Retinal pigment epithelial cell (primary cell): ENCODE measurements around the gene AFF3.
"Not testable (repeated sequence)": the region's sequence is repeated elsewhere in the genome, so short reads cannot be mapped to it uniquely, and the experiment has no call there.

ENCODE experiments used
- DNase-seq: peaks from one replicate; pipeline ENCODE4 v3.0.0-alpha.2; 2010; ENCODE audit warnings: low read depth
- H3K4me3 ChIP-seq: 2 replicates; pipeline ENCODE4 v1.5.1; 2011; ENCODE audit warnings: mild to moderate bottlenecking, low read length, control low read depth, moderate library complexity
- CTCF ChIP-seq: conservative IDR thresholded peaks from 2 replicates; pipeline ENCODE4 v1.5.1; 2011; ENCODE audit warnings: low read depth, low read length, control low read depth, inconsistent platforms

The AFF3 gene

GRCh38 chr2:99672766-99673350 is 469.5 kb downstream of the AFF3 start:
- no peak for DNase-seq
- no peak overlapping the region for H3K4me3 ChIP-seq
- TF ChIP-seq CTCF: no peak

- no peak for TF ChIP-seq CTCF
- DNase-seq: no peak
- no peak overlapping the region for H3K4me3 ChIP-seq
Observed at GRCh38 chr2:99670768-99671734, 471.3 kb downstream of the AFF3 start.

GRCh38 chr2:99666256-99666655 is 476.1 kb downstream of the AFF3 start:
- no peak for TF ChIP-seq CTCF
- no peak for DNase-seq

GRCh38 chr2:99663641-99664040 is 478.7 kb downstream of the AFF3 start:
- no peak for TF ChIP-seq CTCF

More at GRCh38 chr2:99666256-99666655, 476.1 kb downstream of the AFF3 start:
- no peak overlapping the region for H3K4me3 ChIP-seq

GRCh38 chr2:99662761-99663341 is 479.5 kb downstream of the AFF3 start:
- H3K4me3 ChIP-seq: no peak overlapping the region
- TF ChIP-seq CTCF: no peak
- peak; percentile 92 for DNase-seq

More at GRCh38 chr2:99663641-99664040, 478.7 kb downstream of the AFF3 start:
- no peak for DNase-seq
- no peak overlapping the region for H3K4me3 ChIP-seq

GRCh38 chr2:99661761-99662160 is 480.6 kb downstream of the AFF3 start:
- not testable (repeated sequence) for DNase-seq

GRCh38 chr2:99660616-99661406 is 481.6 kb downstream of the AFF3 start:
- no peak overlapping the region for H3K4me3 ChIP-seq
- no peak for TF ChIP-seq CTCF
- DNase-seq: no peak

More at GRCh38 chr2:99661761-99662160, 480.6 kb downstream of the AFF3 start:
- not testable (repeated sequence) for H3K4me3 ChIP-seq
